Measurements from ENCODE around the gene KDM3A.

DNA sequence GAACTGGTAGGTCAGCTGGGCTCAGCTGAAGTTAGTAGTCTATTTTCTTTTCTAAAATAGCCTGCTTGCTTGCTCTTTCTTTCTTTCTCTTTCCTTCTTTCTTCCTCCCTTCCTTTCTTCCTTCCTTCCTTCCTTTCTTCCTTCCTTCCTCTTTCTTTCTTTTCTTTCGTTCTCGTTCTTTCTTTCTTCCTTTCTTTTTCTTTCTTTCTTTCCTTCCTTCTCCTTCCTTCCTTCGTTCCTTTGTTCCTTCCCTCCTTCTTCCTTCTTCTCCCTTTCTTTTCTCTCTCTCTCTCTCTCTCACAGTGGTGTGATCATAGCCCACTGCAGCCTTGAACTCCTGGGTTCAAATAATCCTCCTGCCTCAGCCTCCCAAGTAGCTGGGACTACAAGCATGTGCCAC lies 29.2 kb upstream of the KDM3A start:
- TF ChIP-seq, protein P1, sequence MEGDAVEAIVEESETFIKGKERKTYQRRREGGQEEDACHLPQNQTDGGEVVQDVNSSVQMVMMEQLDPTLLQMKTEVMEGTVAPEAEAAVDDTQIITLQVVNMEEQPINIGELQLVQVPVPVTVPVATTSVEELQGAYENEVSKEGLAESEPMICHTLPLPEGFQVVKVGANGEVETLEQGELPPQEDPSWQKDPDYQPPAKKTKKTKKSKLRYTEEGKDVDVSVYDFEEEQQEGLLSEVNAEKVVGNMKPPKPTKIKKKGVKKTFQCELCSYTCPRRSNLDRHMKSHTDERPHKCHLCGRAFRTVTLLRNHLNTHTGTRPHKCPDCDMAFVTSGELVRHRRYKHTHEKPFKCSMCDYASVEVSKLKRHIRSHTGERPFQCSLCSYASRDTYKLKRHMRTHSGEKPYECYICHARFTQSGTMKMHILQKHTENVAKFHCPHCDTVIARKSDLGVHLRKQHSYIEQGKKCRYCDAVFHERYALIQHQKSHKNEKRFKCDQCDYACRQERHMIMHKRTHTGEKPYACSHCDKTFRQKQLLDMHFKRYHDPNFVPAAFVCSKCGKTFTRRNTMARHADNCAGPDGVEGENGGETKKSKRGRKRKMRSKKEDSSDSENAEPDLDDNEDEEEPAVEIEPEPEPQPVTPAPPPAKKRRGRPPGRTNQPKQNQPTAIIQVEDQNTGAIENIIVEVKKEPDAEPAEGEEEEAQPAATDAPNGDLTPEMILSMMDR (IDR thresholded peaks at IDR 0.05), result no peak
- no peak for TF ChIP-seq POLR2AphosphoS5 (IDR thresholded peaks at IDR 0.05)
- no peak for TF ChIP-seq POLR2A (IDR thresholded peaks at IDR 0.05)
